ENCODE measurements around the gene LRRN4. TPM values are rescaled to one million over a fixed set of nuclear protein-coding genes. Genes with fewer than 3 reads are reported as not detected.
A peak's percentile ranks its signal among the peaks of the same experiment; 100 is the strongest.

LRRN4 gene
- total and polyA plus RNA-seq, 2 donors = 0.02 to 0.05 TPM

DNA sequence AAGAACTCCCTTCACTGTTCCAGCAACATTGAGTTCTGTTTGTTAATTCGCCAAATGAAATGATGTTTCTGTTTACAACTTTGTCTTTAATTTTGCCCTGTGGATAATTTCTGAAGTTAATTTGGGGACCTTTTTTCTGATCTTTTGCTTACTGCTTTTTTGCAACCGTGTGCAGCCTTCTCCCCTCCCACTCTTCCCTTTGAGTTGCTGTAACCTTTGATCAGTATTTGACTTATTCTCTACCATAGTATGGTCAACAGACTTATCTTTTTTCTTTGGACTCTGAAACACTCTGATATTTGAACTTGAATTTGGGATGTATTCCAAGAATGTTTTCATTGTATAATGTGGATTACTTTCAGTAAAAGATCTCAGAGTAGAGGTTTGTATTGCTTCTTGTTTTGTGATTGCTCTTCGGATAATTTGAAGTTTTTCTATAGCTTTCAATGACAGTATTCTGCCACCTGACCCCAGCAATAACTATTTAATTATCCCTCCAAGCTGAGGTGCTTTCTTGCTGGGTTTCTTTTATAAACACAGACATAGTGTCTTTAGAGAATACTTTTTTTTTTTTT lies 46.2 kb downstream of the LRRN4 start:
- WGBS = 63% methylated on average over 3 of the region's 3 CpGs
- no peaks in the 10 kb centered on the region for H3K9me3 ChIP-seq (ENCODE audit: control insufficient read depth in 2 of 2, insufficient read depth in 1 of 2, low read length in 1 of 2)
- peak overlapping the region in 1 of 2 donors; percentile 94 for H3K4me3 ChIP-seq (ENCODE audit: low read length in 2 of 2)
- H3K4me1 ChIP-seq (ENCODE audit: control insufficient read depth in 2 of 2, insufficient read depth in 2 of 2, low read length in 2 of 2) = peaks cover 9 to 10% of the 10 kb centered on the region in 2 donors
- H3K36me3 ChIP-seq (ENCODE audit: control insufficient read depth in 2 of 2, insufficient read depth in 2 of 2, low read length in 1 of 2) = peaks cover 14 to 23% of the 10 kb centered on the region in 2 donors
- H3K27me3 ChIP-seq (ENCODE audit: control insufficient read depth in 2 of 2, insufficient read depth in 1 of 2, low read length in 1 of 2) = no peaks in the 10 kb centered on the region
- DNase-seq (ENCODE audit: low read depth in 6 of 9, low spot score in 9 of 9) = no peak
- no peak overlapping the region for H3K27ac ChIP-seq (ENCODE audit: low read depth in 1 of 2, low read length in 1 of 2)

DNA sequence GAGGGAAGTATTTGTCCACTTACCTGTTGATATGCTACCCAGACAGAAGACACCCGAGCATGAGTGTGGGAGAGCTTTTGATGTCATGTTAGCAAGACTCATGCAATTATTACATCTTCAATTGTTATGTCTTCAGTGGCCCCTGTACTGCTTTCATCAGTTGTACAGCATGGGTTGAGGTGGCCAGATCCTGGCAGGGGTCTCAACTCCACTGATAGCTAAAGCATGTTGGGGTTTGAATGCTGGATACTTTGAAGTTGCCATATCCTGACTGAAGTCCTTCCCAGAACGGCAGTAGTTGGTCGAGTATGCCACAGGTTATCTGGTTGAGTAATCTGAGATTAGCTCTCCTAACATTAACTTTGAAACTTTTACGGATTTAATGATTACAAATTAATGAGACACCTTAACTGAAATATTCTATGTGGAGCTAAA lies 46.7 kb downstream of the LRRN4 start:
- 27% methylated on average over 4 of the region's 4 CpGs for WGBS

DNA sequence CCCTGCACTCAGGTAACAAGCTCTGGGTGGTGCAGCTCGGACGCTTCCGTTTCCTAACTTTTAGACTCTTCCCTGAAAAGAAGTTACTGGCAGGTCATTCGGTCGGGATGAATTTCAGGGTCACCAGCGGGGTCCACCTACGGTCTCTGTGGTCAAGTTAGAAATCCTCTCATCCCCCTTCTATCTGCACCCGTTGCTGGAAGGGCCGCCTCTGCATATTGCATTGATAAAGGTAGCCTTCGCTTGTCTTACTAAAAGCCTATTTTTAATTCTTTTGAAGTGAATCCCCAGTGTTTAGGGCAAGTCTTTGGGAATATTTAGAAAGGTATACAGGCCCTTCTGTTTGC lies 47.3 kb downstream of the LRRN4 start:
- H3K27me3 ChIP-seq (ENCODE audit: control insufficient read depth in 2 of 2, insufficient read depth in 1 of 2, low read length in 1 of 2) = no peaks in the 10 kb centered on the region
- peaks cover 10 to 13% of the 10 kb centered on the region in 2 donors for H3K4me1 ChIP-seq (ENCODE audit: control insufficient read depth in 2 of 2, insufficient read depth in 2 of 2, low read length in 2 of 2)
- peak overlapping the region; percentile 71 to 94 for H3K4me3 ChIP-seq (ENCODE audit: low read length in 2 of 2)
- no peak overlapping the region for H3K27ac ChIP-seq (ENCODE audit: low read depth in 1 of 2, low read length in 1 of 2)
- 2% methylated on average over 10 of the region's 10 CpGs for WGBS
- DNase-seq (ENCODE audit: low read depth in 6 of 9, low spot score in 9 of 9) = peak in 1 of 9 donors; percentile 20
- H3K36me3 ChIP-seq (ENCODE audit: control insufficient read depth in 2 of 2, insufficient read depth in 2 of 2, low read length in 1 of 2) = peaks cover 7 to 14% of the 10 kb centered on the region in 2 donors
- no peaks in the 10 kb centered on the region for H3K9me3 ChIP-seq (ENCODE audit: control insufficient read depth in 2 of 2, insufficient read depth in 1 of 2, low read length in 1 of 2)

More for the DNA sequence above, 46.7 kb downstream of the LRRN4 start:
- H3K27me3 ChIP-seq (ENCODE audit: control insufficient read depth in 2 of 2, insufficient read depth in 1 of 2, low read length in 1 of 2) = no peaks in the 10 kb centered on the region
- H3K4me3 ChIP-seq (ENCODE audit: low read length in 2 of 2) = peak overlapping the region; percentile 71 to 94
- H3K9me3 ChIP-seq (ENCODE audit: control insufficient read depth in 2 of 2, insufficient read depth in 1 of 2, low read length in 1 of 2) = no peaks in the 10 kb centered on the region
- DNase-seq (ENCODE audit: low read depth in 6 of 9, low spot score in 9 of 9) = peak in 1 of 9 donors; percentile 22
- no peak overlapping the region for H3K27ac ChIP-seq (ENCODE audit: low read depth in 1 of 2, low read length in 1 of 2)
- H3K36me3 ChIP-seq (ENCODE audit: control insufficient read depth in 2 of 2, insufficient read depth in 2 of 2, low read length in 1 of 2) = peaks cover 9 to 18% of the 10 kb centered on the region in 2 donors
- H3K4me1 ChIP-seq (ENCODE audit: control insufficient read depth in 2 of 2, insufficient read depth in 2 of 2, low read length in 2 of 2) = peaks cover 9 to 10% of the 10 kb centered on the region in 2 donors

DNA sequence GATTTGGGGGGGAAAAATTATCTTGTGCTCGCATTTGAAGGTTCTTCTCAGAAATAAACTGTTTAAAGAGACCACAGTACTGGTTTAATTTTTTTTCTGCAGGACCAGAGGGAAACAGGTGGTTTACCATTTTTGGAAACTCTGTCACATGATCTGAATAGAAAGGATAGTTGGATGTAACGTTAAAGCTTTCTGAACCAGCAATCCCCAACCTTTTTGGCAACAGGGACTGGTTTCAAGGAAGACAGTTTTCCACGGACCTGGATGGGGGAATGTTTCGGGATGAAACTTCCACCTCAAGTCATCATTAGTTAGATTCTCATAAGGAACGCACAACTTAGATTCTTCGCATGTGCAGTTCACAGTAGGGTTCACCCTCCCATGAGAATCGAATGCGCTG lies 53.0 kb downstream of the LRRN4 start:
- H3K36me3 ChIP-seq (ENCODE audit: control insufficient read depth in 2 of 2, insufficient read depth in 2 of 2, low read length in 1 of 2) = peaks cover 7% of the 10 kb centered on the region in 2 donors
- no peak overlapping the region for H3K4me3 ChIP-seq (ENCODE audit: low read length in 2 of 2)
- H3K9me3 ChIP-seq (ENCODE audit: control insufficient read depth in 2 of 2, insufficient read depth in 1 of 2, low read length in 1 of 2) = no peaks in the 10 kb centered on the region
- DNase-seq (ENCODE audit: low read depth in 6 of 9, low spot score in 9 of 9) = peak in 3 of 9 donors; percentile 18 to 60 (median 31)
- peak overlapping the region in 1 of 2 donors; percentile 77 for H3K27ac ChIP-seq (ENCODE audit: low read depth in 1 of 2, low read length in 1 of 2)
- H3K27me3 ChIP-seq (ENCODE audit: control insufficient read depth in 2 of 2, insufficient read depth in 1 of 2, low read length in 1 of 2) = no peaks in the 10 kb centered on the region
- WGBS = 26% methylated on average over 8 of the region's 8 CpGs
- peaks cover 7 to 22% of the 10 kb centered on the region in 2 donors for H3K4me1 ChIP-seq (ENCODE audit: control insufficient read depth in 2 of 2, insufficient read depth in 2 of 2, low read length in 2 of 2)

DNA sequence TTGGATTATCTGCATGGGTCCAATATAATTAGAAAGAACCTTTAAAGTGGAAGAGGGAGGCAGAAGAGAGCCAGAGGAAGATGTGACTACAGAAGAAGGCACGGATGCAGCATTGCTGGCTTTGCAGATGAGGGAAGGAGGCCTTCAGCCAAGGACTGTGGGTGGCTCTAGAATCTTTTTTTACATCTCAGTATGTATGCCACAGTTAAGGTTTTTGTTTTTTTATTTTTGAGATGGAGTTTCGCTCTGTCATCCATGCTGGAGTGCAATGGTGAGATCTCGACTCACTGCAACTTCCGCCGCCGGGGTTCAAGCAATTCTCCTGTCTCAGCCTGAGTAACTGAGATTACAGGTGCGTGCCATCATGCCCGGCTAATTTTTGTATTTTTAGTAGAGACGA lies 54.1 kb downstream of the LRRN4 start:
- Histone ChIP-seq H3K27me3 (ENCODE audit: control insufficient read depth in 2 of 2, insufficient read depth in 1 of 2, low read length in 1 of 2) (no peaks in the 10 kb centered on the region), H3K27ac (ENCODE audit: low read depth in 1 of 2, low read length in 1 of 2) (peak overlapping the region in 1 of 2 donors; percentile 7), H3K9me3 (ENCODE audit: control insufficient read depth in 2 of 2, insufficient read depth in 1 of 2, low read length in 1 of 2) (no peaks in the 10 kb centered on the region), H3K4me1 (ENCODE audit: control insufficient read depth in 2 of 2, insufficient read depth in 2 of 2, low read length in 2 of 2) (peaks cover 4 to 20% of the 10 kb centered on the region in 2 donors), H3K36me3 (ENCODE audit: control insufficient read depth in 2 of 2, insufficient read depth in 2 of 2, low read length in 1 of 2) (peaks cover 14% of the 10 kb centered on the region in 2 donors), H3K4me3 (ENCODE audit: low read length in 2 of 2) (no peak overlapping the region)
- no peak for DNase-seq (ENCODE audit: low read depth in 6 of 9, low spot score in 9 of 9)
- WGBS = 98% methylated on average over 9 of the region's 9 CpGs

DNA sequence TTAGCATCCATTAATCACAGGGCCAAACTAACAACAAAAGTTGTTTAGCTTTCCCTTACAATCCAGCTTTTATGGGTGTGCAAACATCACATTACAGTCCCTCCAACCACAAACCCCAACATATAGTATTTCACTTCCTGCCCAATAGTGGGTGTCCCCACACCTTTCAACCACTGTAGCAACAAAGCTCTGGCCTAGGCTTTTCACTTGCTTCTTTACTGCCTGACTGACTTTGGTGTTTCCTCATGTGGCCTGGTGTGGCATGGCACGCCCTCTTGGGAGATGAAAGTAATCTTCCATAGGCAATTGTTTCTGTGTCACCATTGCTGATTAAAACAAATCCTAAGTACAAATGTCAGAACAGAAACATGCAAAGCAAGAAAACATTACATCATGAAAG lies 57.1 kb downstream of the LRRN4 start:
- Histone ChIP-seq H3K4me1 (ENCODE audit: control insufficient read depth in 2 of 2, insufficient read depth in 2 of 2, low read length in 2 of 2) (peaks cover 4 to 18% of the 10 kb centered on the region in 2 donors), H3K4me3 (ENCODE audit: low read length in 2 of 2) (no peak overlapping the region), H3K27me3 (ENCODE audit: control insufficient read depth in 2 of 2, insufficient read depth in 1 of 2, low read length in 1 of 2) (no peaks in the 10 kb centered on the region), H3K9me3 (ENCODE audit: control insufficient read depth in 2 of 2, insufficient read depth in 1 of 2, low read length in 1 of 2) (no peaks in the 10 kb centered on the region), H3K27ac (ENCODE audit: low read depth in 1 of 2, low read length in 1 of 2) (no peak overlapping the region), H3K36me3 (ENCODE audit: control insufficient read depth in 2 of 2, insufficient read depth in 2 of 2, low read length in 1 of 2) (peaks cover 19 to 26% of the 10 kb centered on the region in 2 donors)
- 30% methylated on average over 1 of the region's 1 CpG for WGBS
- peak in 3 of 9 donors; percentile 9 to 48 (median 23) for DNase-seq (ENCODE audit: low read depth in 6 of 9, low spot score in 9 of 9)

DNA sequence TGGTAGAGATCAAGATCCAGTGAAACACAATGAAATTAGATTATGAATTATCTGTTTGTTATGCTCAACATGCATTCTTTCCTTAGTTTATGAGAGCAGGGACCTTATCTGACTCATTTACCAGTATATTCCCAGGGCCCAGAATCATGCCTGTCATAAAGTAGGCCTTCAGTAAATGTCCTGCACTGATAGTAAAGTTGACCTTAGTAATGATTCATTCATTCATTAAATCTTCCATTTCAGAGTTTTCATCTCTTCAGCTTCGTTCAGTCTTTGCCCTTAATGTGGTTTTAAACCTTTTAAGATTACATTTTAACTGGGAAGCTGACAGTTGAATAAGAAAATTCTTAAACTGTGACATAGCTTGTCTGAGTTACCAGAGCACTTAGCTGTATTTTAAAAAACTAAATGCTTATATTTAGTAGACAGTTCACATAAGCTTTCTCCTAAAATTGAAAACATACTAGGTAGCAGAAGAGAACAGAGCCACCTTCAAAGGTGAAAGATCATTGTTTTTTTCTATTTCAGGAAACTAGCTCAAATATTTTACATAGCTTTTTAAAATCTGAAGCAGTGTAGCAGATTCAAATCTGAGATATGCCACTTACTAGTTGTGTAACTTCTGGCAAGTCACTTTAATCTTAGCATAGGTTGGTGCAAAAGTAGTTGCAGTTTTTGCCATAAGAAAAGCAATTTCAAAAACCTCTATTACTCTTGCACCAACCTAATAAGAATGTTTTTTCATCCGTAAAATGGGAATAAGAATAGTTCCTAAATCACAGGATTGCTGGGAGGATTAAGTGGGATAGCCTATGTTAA lies 62.0 kb downstream of the LRRN4 start:
- no peak for DNase-seq (ENCODE audit: low read depth in 6 of 9, low spot score in 9 of 9)
- Histone ChIP-seq H3K4me3 (ENCODE audit: low read length in 2 of 2) (no peak overlapping the region), H3K27ac (ENCODE audit: low read depth in 1 of 2, low read length in 1 of 2) (no peak overlapping the region), H3K9me3 (ENCODE audit: control insufficient read depth in 2 of 2, insufficient read depth in 1 of 2, low read length in 1 of 2) (no peaks in the 10 kb centered on the region), H3K4me1 (ENCODE audit: control insufficient read depth in 2 of 2, insufficient read depth in 2 of 2, low read length in 2 of 2) (peaks cover 2% of the 10 kb centered on the region in 2 donors), H3K27me3 (ENCODE audit: control insufficient read depth in 2 of 2, insufficient read depth in 1 of 2, low read length in 1 of 2) (no peaks in the 10 kb centered on the region), H3K36me3 (ENCODE audit: control insufficient read depth in 2 of 2, insufficient read depth in 2 of 2, low read length in 1 of 2) (peaks cover 28 to 36% of the 10 kb centered on the region in 2 donors)
- 55% methylated on average over 2 of the region's 2 CpGs for WGBS

DNA sequence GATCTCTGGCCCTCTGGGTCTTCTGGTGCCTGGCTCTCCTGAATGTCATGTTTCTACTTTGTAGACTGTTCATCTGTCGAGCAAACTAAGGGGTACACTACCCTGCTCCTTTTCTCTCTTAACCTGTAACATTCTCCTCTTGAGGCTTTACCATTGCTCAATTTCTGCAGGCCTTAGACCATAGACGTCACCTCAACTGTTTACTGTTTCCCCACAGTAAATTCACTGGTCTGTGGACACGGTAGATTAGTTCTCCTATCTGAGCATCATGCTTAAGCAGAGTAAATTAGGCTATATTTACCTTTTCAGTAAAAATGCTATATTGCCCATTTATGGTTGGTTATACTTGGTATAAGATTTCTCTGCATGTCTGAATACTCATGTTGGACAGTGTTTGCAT lies 62.9 kb downstream of the LRRN4 start:
- Histone ChIP-seq H3K9me3 (ENCODE audit: control insufficient read depth in 2 of 2, insufficient read depth in 1 of 2, low read length in 1 of 2) (no peaks in the 10 kb centered on the region), H3K27ac (ENCODE audit: low read depth in 1 of 2, low read length in 1 of 2) (no peak overlapping the region), H3K4me3 (ENCODE audit: low read length in 2 of 2) (no peak overlapping the region), H3K4me1 (ENCODE audit: control insufficient read depth in 2 of 2, insufficient read depth in 2 of 2, low read length in 2 of 2) (no peaks in the 10 kb centered on the region), H3K36me3 (ENCODE audit: control insufficient read depth in 2 of 2, insufficient read depth in 2 of 2, low read length in 1 of 2) (peaks cover 26 to 42% of the 10 kb centered on the region in 2 donors), H3K27me3 (ENCODE audit: control insufficient read depth in 2 of 2, insufficient read depth in 1 of 2, low read length in 1 of 2) (no peaks in the 10 kb centered on the region)
- 98% methylated on average over 3 of the region's 3 CpGs for WGBS
- no peak for DNase-seq (ENCODE audit: low read depth in 6 of 9, low spot score in 9 of 9)

Data from thymus (tissue), 11 donors.